Activated naive CD4-positive, alpha-beta T cell treated with Interleukin-2 at 50 U/mL for 16 hours (primary cell): Measurements from ENCODE around the gene PFDN1.
"Not testable (repeated sequence)": the region's sequence is repeated elsewhere in the genome, so short reads cannot be mapped to it uniquely, and the experiment has no call there.

Experiments
- DNase-seq: peaks from one replicate; pipeline ENCODE4 v3.0.0-alpha.2; 2020

The PFDN1 gene

GRCh38 chr5:140205952-140206351 is 96.9 kb downstream of the PFDN1 start:
- DNase-seq = no peak

- no peak for DNase-seq
Measured at GRCh38 chr5:140205216-140205615, 97.7 kb downstream of the PFDN1 start.

GRCh38 chr5:140202610-140203009 is 100.3 kb downstream of the PFDN1 start:
- DNase-seq = no peak

- no peak for DNase-seq
Measured at GRCh38 chr5:140202078-140202477, 100.8 kb downstream of the PFDN1 start.

GRCh38 chr5:140198915-140199314 is 104.0 kb downstream of the PFDN1 start:
- not testable (repeated sequence) for DNase-seq

- no peak for DNase-seq
Measured at GRCh38 chr5:140197023-140197422, 105.9 kb downstream of the PFDN1 start.

- DNase-seq = no peak
Measured at GRCh38 chr5:140196115-140196814, 106.6 kb downstream of the PFDN1 start.
